WTC11 (cell line): ENCODE data around the gene DMAC1.

Experiments
- NFYB ChIP-seq: sonication (generic); formaldehyde crosslinking; conservative IDR thresholded peaks from 2 replicates; pipeline ENCODE4 v1.8.0; 2022; ENCODE audit warnings: low read depth, missing genetic modification reagents
- NR2C2 ChIP-seq: sonication (generic); formaldehyde crosslinking; IDR thresholded peaks from 2 replicates; pipeline ENCODE4 v1.8.0; 2022; ENCODE audit warnings: mild to moderate bottlenecking, missing genetic modification reagents
- RORB ChIP-seq: fragments of 250-450 bp; sonication (Bioruptor Pico); IDR thresholded peaks from 2 replicates; pipeline ENCODE4 v1.9.0; 2021; ENCODE audit warnings: mild to moderate bottlenecking
- ZBTB21 ChIP-seq: sonication (generic); formaldehyde crosslinking; IDR thresholded peaks from 2 replicates; pipeline ENCODE4 v1.8.1; 2023; ENCODE audit warnings: mild to moderate bottlenecking, missing genetic modification reagents, borderline replicate concordance
- TF ChIP-seq, protein P1 (sequence below): fragments of 200-600 bp; IDR thresholded peaks from 2 replicates; pipeline ENCODE4 v1.8.0; 2022; ENCODE audit warnings: antibody characterized with exemption

DNA sequence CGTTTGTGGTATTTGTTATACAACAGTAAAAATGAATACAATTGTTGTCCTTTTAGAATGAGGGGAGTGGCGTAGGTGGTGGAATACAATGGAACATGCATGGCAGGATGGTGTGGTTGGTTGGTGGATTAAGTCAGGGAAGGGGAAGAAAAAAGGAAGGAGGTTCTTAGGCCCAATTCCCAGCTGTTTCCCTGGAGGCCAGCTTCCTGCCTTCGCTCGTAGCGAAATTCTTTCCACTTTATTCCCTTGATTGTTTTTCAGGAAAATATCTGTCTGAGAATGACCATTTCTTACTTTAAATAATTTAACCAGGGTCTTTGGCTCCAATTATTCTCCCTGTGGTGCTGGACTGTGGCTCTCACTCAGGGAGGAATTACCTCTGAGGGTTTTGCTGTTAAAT lies 24.1 kb upstream of the DMAC1 start:
- TF ChIP-seq NR2C2 (CRISPR knock-in tag) = no peak
- TF ChIP-seq, protein P1, sequence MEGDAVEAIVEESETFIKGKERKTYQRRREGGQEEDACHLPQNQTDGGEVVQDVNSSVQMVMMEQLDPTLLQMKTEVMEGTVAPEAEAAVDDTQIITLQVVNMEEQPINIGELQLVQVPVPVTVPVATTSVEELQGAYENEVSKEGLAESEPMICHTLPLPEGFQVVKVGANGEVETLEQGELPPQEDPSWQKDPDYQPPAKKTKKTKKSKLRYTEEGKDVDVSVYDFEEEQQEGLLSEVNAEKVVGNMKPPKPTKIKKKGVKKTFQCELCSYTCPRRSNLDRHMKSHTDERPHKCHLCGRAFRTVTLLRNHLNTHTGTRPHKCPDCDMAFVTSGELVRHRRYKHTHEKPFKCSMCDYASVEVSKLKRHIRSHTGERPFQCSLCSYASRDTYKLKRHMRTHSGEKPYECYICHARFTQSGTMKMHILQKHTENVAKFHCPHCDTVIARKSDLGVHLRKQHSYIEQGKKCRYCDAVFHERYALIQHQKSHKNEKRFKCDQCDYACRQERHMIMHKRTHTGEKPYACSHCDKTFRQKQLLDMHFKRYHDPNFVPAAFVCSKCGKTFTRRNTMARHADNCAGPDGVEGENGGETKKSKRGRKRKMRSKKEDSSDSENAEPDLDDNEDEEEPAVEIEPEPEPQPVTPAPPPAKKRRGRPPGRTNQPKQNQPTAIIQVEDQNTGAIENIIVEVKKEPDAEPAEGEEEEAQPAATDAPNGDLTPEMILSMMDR = no peak
- TF ChIP-seq RORB (CRISPR knock-in tag) = no peak
- TF ChIP-seq NFYB = no peak
- TF ChIP-seq ZBTB21 (CRISPR knock-in tag) = no peak
